GM11168 (cell line): ENCODE results near the gene SLC4A1AP.

ENCODE experiments used
- in situ Hi-C: fragments of 300-500 bp; cut with MboI; formaldehyde crosslinking; loops from one replicate; pipeline ENCODE4 v1.12.0; 2022; ENCODE audit warnings: low sequenced_read_pairs; ENCODE audit not compliant: unreplicated experiment

The SLC4A1AP gene

GRCh38 chr2:27736031-27736889 is 72.6 kb downstream of the SLC4A1AP start:
- in situ Hi-C loops: no loop called here

GRCh38 chr2:27736890-27737204 is 73.2 kb downstream of the SLC4A1AP start:
- in situ Hi-C loops: no loop called here

- in situ Hi-C loops: no loop called here
Measured at GRCh38 chr2:27737676-27738348, 74.1 kb downstream of the SLC4A1AP start.

- in situ Hi-C loops: no loop called here
Measured at GRCh38 chr2:27738349-27739057, 74.8 kb downstream of the SLC4A1AP start.

GRCh38 chr2:27739058-27739373 is 75.3 kb downstream of the SLC4A1AP start:
- in situ Hi-C loops: no loop called here

- in situ Hi-C loops: no loop called here
Measured at GRCh38 chr2:27741673-27742072, 78.0 kb downstream of the SLC4A1AP start.

- in situ Hi-C loops: no loop called here
Measured at GRCh38 chr2:27742571-27742970, 78.9 kb downstream of the SLC4A1AP start.
